ENCODE results near the gene FLYWCH1. TPM values are rescaled to one million over a fixed set of nuclear protein-coding genes. Genes with fewer than 3 reads are reported as not detected.

The FLYWCH1 gene
- total and polyA plus RNA-seq, 2 of the 8 experiments (the other 6 are each of a cell fraction or from before 2014, with no cell fraction given): 12.4 to 23.5 TPM

DNA sequence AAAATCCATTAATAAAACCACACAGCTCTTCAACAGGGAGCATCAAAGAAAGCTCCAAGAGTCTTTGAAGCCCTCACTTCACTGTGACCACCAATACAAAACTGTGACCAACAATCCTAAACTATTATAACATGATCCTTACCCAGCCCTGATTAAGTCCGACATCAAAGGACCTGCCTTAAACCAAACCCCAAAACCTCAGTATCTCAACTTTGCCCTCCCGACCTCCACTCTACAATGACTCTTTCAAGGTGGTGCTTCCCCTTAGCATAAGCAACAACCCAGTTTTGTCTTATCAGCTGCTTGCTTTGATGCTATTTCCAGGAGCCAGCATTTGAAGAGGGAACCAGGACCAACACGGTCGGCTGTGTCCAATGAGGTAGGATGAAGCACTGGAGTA is 45.3 kb upstream of the FLYWCH1 start:
- H2BK120ac ChIP-seq (replicated peaks; ENCODE audit: low read depth, low read length): no peak overlapping the region
- H3K18ac ChIP-seq (ENCODE audit: extremely low read depth, low read length): no peak overlapping the region
- no peak overlapping the region for H3K4me3 ChIP-seq (ENCODE audit: extremely low read depth in 1 of 4, insufficient read depth in 2 of 4, low read depth in 3 of 4, low read length in 4 of 4)
- POLR2A ChIA-PET (ENCODE audit: partially characterized antibody): no interaction called here
- no peak overlapping the region for H4K5ac ChIP-seq (ENCODE audit: insufficient read length, low read depth, low read length)
- no peak overlapping the region for H3K56ac ChIP-seq (replicated peaks; ENCODE audit: insufficient read length, low read depth, low read length)
- no peak overlapping the region for H3K4ac ChIP-seq (replicated peaks; ENCODE audit: insufficient read length, low read depth, low read length)
- H2BK15ac ChIP-seq (ENCODE audit: low read length): no peak overlapping the region
- H2AFZ ChIP-seq (ENCODE audit: low read length): no peak overlapping the region
- no peaks in the 10 kb centered on the region for H3K79me1 ChIP-seq (ENCODE audit: low read depth, low read length)
- no peaks in the 10 kb centered on the region for H4K20me1 ChIP-seq (replicated peaks in 1 of 2; ENCODE audit: control insufficient read depth in 1 of 2, insufficient read depth in 2 of 2, low read length in 2 of 2)
- WGBS, 2 experiments (ENCODE audit: extremely low coverage in 1 of 2, insufficient coverage in 1 of 2, insufficient read length in 1 of 2, insufficient replicate concordance in 2 of 2, low coverage in 1 of 2, low lambda C conversion rate in 2 of 2, missing lambda C conversion rate in 1 of 2): 41% methylated on average over 4 of the region's 4 CpGs; no CpG with 5 or more reads in 1 of the 2 experiments
- no peak overlapping the region for H3K27ac ChIP-seq (ENCODE audit: low read depth, low read length)
- H3K14ac ChIP-seq (ENCODE audit: insufficient read length): no peak overlapping the region
- no peak for FAIRE-seq
- H3K79me2 ChIP-seq (ENCODE audit: control insufficient read depth in 1 of 2, insufficient read depth in 2 of 2, low read length in 2 of 2): no peaks in the 10 kb centered on the region
- H3K27me3 ChIP-seq (replicated peaks in 1 of 4; ENCODE audit: control insufficient read depth in 3 of 4, extremely low read depth in 1 of 4, insufficient read depth in 3 of 4, low read length in 3 of 4): peaks cover 7 to 40% (median 32%) of the 10 kb centered on the region in 4 experiments
- H2BK12ac ChIP-seq (ENCODE audit: low read depth, low read length): no peak overlapping the region
- no peak overlapping the region for H2AK5ac ChIP-seq (ENCODE audit: low read depth, low read length)
- H3K23me2 ChIP-seq (ENCODE audit: low read depth, low read length): peaks cover 2% of the 10 kb centered on the region; the same call in 1 of the 2 replicates
- H3K9ac ChIP-seq (replicated peaks in 1 of 4; ENCODE audit: extremely low read depth in 1 of 4, low read depth in 3 of 4, low read length in 3 of 4): no peak overlapping the region
- no peak overlapping the region for H4K8ac ChIP-seq (ENCODE audit: extremely low read depth, insufficient read depth, low read length)
- H3K4me2 ChIP-seq (ENCODE audit: insufficient read depth in 1 of 2, low read depth in 2 of 2, low read length in 2 of 2): no peak overlapping the region
- no peak overlapping the region for H2BK20ac ChIP-seq (ENCODE audit: low read length)
- H2BK5ac ChIP-seq (ENCODE audit: low read depth, low read length): no peak overlapping the region
- no peak for DNase-seq (ENCODE audit: low read depth in 1 of 2, low spot score in 2 of 2)
- H3K9me3 ChIP-seq (ENCODE audit: insufficient read depth in 2 of 2, low read depth in 1 of 2, low read length in 1 of 2): no peaks in the 10 kb centered on the region
- no peaks in the 10 kb centered on the region; a peak in 1 of 8 replicates for H3K36me3 ChIP-seq (ENCODE audit: control insufficient read depth in 2 of 4, insufficient read depth in 4 of 4, low read length in 3 of 4)
- H3K23ac ChIP-seq (ENCODE audit: insufficient read length): no peak overlapping the region
- no peak overlapping the region for H4K91ac ChIP-seq (replicated peaks; ENCODE audit: insufficient read length, low read length)
- no peaks in the 10 kb centered on the region for H3K4me1 ChIP-seq (replicated peaks in 1 of 4; ENCODE audit: control insufficient read depth in 3 of 4, insufficient read depth in 4 of 4, low read length in 3 of 4)
- CTCF ChIA-PET (ENCODE audit: partially characterized antibody): interaction anchor here (0.6 to 7.4 kb wide), 4 partner anchors 27 to 1642 kb away, joined by 3 to 53 read pairs (median 4); partner anchors contain the start of gene PRSS21
- TF ChIP-seq RXRA (IDR thresholded peaks at IDR 0.05; ENCODE audit: insufficient read depth, low read depth, low read length) (no peak), GABPA (IDR thresholded peaks at IDR 0.05; ENCODE audit: borderline replicate concordance, insufficient read depth, low read length) (no peak), SIX5 (IDR thresholded peaks at IDR 0.05; ENCODE audit: low read depth, low read length) (no peak), EZH2 (IDR thresholded peaks at IDR 0.05; ENCODE audit: low read depth, low read length, severe bottlenecking) (no peak), SP1 (IDR thresholded peaks at IDR 0.05; ENCODE audit: low read depth, low read length) (no peak), KDM4A (IDR thresholded peaks at IDR 0.05; ENCODE audit: low read depth, low read length, severe bottlenecking) (no peak), POU5F1 (IDR thresholded peaks at IDR 0.05; ENCODE audit: low read depth, low read length) (no peak), NRF1 (IDR thresholded peaks at IDR 0.05; ENCODE audit: low read depth, low read length) (no peak), SIN3A (conservative IDR thresholded peaks at IDR 0.05 in 1 of 2, IDR thresholded peaks at IDR 0.05 in 1 of 2; ENCODE audit: low read depth in 1 of 2, low read length in 2 of 2) (no peak), PHF8 (conservative IDR thresholded peaks at IDR 0.05; ENCODE audit: low read depth, low read length) (no peak), JUND (IDR thresholded peaks at IDR 0.05; ENCODE audit: low read length) (no peak)
- TF ChIP-seq, protein P1, sequence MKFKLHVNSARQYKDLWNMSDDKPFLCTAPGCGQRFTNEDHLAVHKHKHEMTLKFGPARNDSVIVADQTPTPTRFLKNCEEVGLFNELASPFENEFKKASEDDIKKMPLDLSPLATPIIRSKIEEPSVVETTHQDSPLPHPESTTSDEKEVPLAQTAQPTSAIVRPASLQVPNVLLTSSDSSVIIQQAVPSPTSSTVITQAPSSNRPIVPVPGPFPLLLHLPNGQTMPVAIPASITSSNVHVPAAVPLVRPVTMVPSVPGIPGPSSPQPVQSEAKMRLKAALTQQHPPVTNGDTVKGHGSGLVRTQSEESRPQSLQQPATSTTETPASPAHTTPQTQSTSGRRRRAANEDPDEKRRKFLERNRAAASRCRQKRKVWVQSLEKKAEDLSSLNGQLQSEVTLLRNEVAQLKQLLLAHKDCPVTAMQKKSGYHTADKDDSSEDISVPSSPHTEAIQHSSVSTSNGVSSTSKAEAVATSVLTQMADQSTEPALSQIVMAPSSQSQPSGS (IDR thresholded peaks at IDR 0.05; ENCODE audit: low read length): no peak

Data from H1 (cell line).